Testis (tissue), 3 donors: ENCODE results near the gene TAP2. TPM values are rescaled to one million over a fixed set of nuclear protein-coding genes. Genes with fewer than 3 reads are reported as not detected.
"Not testable (repeated sequence)": the region's sequence is repeated elsewhere in the genome, so short reads cannot be mapped to it uniquely, and the experiment has no call there.

Experiments
- DNase-seq: peaks from one replicate; pipeline ENCODE4 v3.0.0-alpha.2; 2019
- H3K27ac ChIP-seq, 2 donors: fragments of 200-600 bp; sonication (generic); one replicate each; pipeline ENCODE4 v1.5.1; 2019
- H3K27me3 ChIP-seq: fragments of 200-600 bp; sonication (generic); one replicate; pipeline ENCODE4 v1.5.1; 2019
- H3K36me3 ChIP-seq: fragments of 200-600 bp; sonication (generic); one replicate; pipeline ENCODE4 v1.5.1; 2017; ENCODE audit warnings: low read depth; ENCODE audit errors: missing control alignments
- H3K4me1 ChIP-seq: fragments of 200-600 bp; sonication (generic); one replicate; pipeline ENCODE4 v1.5.1; 2019
- H3K4me3 ChIP-seq, 2 donors: fragments of 200-600 bp; sonication (generic); one replicate each; pipeline ENCODE4 v1.5.1; 2017 to 2019
- H3K9me3 ChIP-seq: fragments of 200-600 bp; sonication (generic); one replicate; pipeline ENCODE4 v1.5.1; 2017
- CTCF ChIP-seq, 3 experiments: fragments of 450-650 bp in 2 of 3; fragments of 200-600 bp in 1 of 3; sonication (generic) in 1 of 3; IDR thresholded peaks; one replicate each; pipeline ENCODE4 v1.5.1; 2016 to 2019; ENCODE audit warnings: antibody characterized with exemption in 3 of 3, mild to moderate bottlenecking in 2 of 3, moderate library complexity in 1 of 3
- POLR2A ChIP-seq: fragments of 450-650 bp; IDR thresholded peaks from one replicate; pipeline ENCODE4 v1.6.1; 2017; ENCODE audit warnings: antibody characterized with exemption, mild to moderate bottlenecking, moderate library complexity
- WGBS, 2 donors: methylation state at CpG; one replicate each; pipeline ENCODE4 v1.1.5; 2018; 5-methylcytosine and 5-hydroxymethylcytosine counted together
- intact Hi-C: fragments of 100-400 bp; cut with DNase I; formaldehyde crosslinking; loops from one replicate; pipeline ENCODE4 v1.15.1; 2023; ENCODE audit warnings: low total_unique reads
- polyA plus RNA-seq: library from polyadenylated mRNA; stranded (reverse); fragments of 350-450 nt; fragmentation: Illumina TruSeq; extraction: RNeasy Lipid Tissue Mini Kit (QIAGEN cat#74804); gene quantifications from one replicate; pipeline ENCODE4 v1.2.3, GENCODE V29; 2014; ENCODE audit warnings: low read depth, low replicate concordance; ENCODE audit not compliant: insufficient read depth
- total RNA-seq, 2 donors: library from RNA; depleted of rRNA; stranded (reverse); fragments of >200 nt; gene quantifications; one replicate each; pipeline ENCODE4 v1.2.3, GENCODE V29; 2016

The TAP2 gene
- total and polyA plus RNA-seq, 3 donors from 2014 or later: 6.3 to 10.2 (median 9.1) TPM

GRCh38 chr6:32814145-32814544 is 24.4 kb downstream of the TAP2 start:
- Histone ChIP-seq H3K27me3 (no peaks in the 10 kb centered on the region), H3K4me3 (no peak overlapping the region), H3K9me3 (no peaks in the 10 kb centered on the region), H3K27ac (no peak overlapping the region), H3K36me3 (no peaks in the 10 kb centered on the region), H3K4me1 (no peaks in the 10 kb centered on the region)
- intact Hi-C loops: no loop called here
- DNase-seq: no peak
- WGBS, 2 donors: 87 to 100% methylated on average over 2 of the region's 2 CpGs
- no peak for TF ChIP-seq POLR2A
- no peak for TF ChIP-seq CTCF (IDR thresholded peaks at IDR 0.05)

- Histone ChIP-seq H3K4me1 (no peaks in the 10 kb centered on the region), H3K36me3 (no peaks in the 10 kb centered on the region), H3K27ac (no peak overlapping the region), H3K9me3 (no peaks in the 10 kb centered on the region), H3K27me3 (no peaks in the 10 kb centered on the region), H3K4me3 (no peak overlapping the region)
- no peak for DNase-seq
- WGBS, 2 donors: 0 to 2% methylated on average over 1 of the region's 1 CpG
- intact Hi-C loops: no loop called here
- no peak for TF ChIP-seq POLR2A
- no peak for TF ChIP-seq CTCF (IDR thresholded peaks at IDR 0.05)
These were observed 29.4 kb downstream of the TAP2 start for GRCh38 chr6:32809171-32809570.

GRCh38 chr6:32807020-32807580 is 31.4 kb downstream of the TAP2 start:
- TF ChIP-seq CTCF (IDR thresholded peaks at IDR 0.05): no peak
- no peak for TF ChIP-seq POLR2A
- Histone ChIP-seq H3K27me3 (no peaks in the 10 kb centered on the region), H3K27ac (no peak overlapping the region), H3K9me3 (no peaks in the 10 kb centered on the region), H3K36me3 (no peaks in the 10 kb centered on the region), H3K4me1 (no peaks in the 10 kb centered on the region), H3K4me3 (no peak overlapping the region)
- WGBS, 2 donors: 77 to 94% methylated on average over 4 to 5 of the region's 5 CpGs
- DNase-seq: no peak
- intact Hi-C loops: no loop called here

- H3K27me3 ChIP-seq, intact Hi-C loops, H3K9me3 ChIP-seq, H3K36me3 ChIP-seq, H3K4me1 ChIP-seq, DNase-seq, H3K27ac ChIP-seq, H3K4me3 ChIP-seq: not testable (repeated sequence)
These were observed 33.1 kb downstream of the TAP2 start for GRCh38 chr6:32805404-32805803.

GRCh38 chr6:32803416-32803815 is 35.1 kb downstream of the TAP2 start:
- Histone ChIP-seq H3K4me3 (no peak overlapping the region), H3K27ac (no peak overlapping the region), H3K27me3 (no peaks in the 10 kb centered on the region), H3K4me1 (no peaks in the 10 kb centered on the region), H3K36me3 (no peaks in the 10 kb centered on the region), H3K9me3 (no peaks in the 10 kb centered on the region)
- TF ChIP-seq POLR2A (no peak), CTCF (IDR thresholded peaks at IDR 0.05) (no peak)
- 61 to 76% methylated on average over 2 of the region's 2 CpGs for WGBS, 2 donors
- intact Hi-C loops: no loop called here
- no peak for DNase-seq
